B cell (primary cell): Measurements from ENCODE around the gene SOWAHC.

ENCODE experiments used
- EZH2 ChIP-seq: IDR thresholded peaks from 2 replicates; pipeline ENCODE4 v1.6.1; 2012; ENCODE audit warnings: borderline replicate concordance, low read depth, mild to moderate bottlenecking, moderate library complexity, low read length; ENCODE audit not compliant: insufficient read depth, poor library complexity, severe bottlenecking
- TF ChIP-seq, protein P1 (sequence below): fragments of 200-600 bp; IDR thresholded peaks from one replicate; pipeline ENCODE4 v1.8.0; 2022; ENCODE audit warnings: antibody characterized with exemption, mild to moderate bottlenecking

DNA sequence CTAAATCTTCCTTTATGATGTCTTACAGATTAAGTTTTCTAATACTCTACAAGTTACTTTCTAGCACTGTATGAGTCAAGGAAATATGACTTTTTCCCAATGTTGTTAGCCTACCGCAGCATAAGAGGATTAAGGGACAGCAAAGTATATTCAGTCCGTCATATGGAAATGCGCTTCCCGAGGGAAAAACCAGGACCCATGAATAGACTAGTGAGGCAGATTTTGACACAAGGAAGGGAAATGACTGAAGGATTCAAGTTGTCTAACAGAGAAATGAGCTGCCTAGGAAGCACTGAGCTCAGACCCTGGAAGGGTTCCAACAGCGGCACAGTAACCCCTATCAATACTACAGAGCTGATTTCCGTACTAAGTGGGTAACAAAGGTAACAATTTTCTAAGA, 12.4 kb upstream of the SOWAHC start:
- TF ChIP-seq, protein P1, sequence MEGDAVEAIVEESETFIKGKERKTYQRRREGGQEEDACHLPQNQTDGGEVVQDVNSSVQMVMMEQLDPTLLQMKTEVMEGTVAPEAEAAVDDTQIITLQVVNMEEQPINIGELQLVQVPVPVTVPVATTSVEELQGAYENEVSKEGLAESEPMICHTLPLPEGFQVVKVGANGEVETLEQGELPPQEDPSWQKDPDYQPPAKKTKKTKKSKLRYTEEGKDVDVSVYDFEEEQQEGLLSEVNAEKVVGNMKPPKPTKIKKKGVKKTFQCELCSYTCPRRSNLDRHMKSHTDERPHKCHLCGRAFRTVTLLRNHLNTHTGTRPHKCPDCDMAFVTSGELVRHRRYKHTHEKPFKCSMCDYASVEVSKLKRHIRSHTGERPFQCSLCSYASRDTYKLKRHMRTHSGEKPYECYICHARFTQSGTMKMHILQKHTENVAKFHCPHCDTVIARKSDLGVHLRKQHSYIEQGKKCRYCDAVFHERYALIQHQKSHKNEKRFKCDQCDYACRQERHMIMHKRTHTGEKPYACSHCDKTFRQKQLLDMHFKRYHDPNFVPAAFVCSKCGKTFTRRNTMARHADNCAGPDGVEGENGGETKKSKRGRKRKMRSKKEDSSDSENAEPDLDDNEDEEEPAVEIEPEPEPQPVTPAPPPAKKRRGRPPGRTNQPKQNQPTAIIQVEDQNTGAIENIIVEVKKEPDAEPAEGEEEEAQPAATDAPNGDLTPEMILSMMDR: no peak
- no peak for TF ChIP-seq EZH2
